NT2/D1 (cell line): ENCODE data around the gene IER5L.

Experiments used
- DNase-seq: peaks from one replicate; pipeline ENCODE4 v3.0.0-alpha.2; 2011; ENCODE audit warnings: low read depth, low spot score
- H3K27me3 ChIP-seq: 2 replicates; pipeline ENCODE4 v1.6.0; 2011; ENCODE audit warnings: mild to moderate bottlenecking; ENCODE audit not compliant: insufficient read length, insufficient read depth
- H3K36me3 ChIP-seq: 2 replicates; pipeline ENCODE4 v1.6.1; 2011; ENCODE audit warnings: mild to moderate bottlenecking, low read length, mixed read lengths; ENCODE audit not compliant: insufficient read depth, insufficient read length
- H3K4me1 ChIP-seq: 2 replicates; pipeline ENCODE4 v1.5.1; 2011; ENCODE audit not compliant: insufficient read depth, insufficient read length
- H3K4me3 ChIP-seq: 2 replicates; pipeline ENCODE4 v1.5.1; 2011; ENCODE audit warnings: low read depth; ENCODE audit not compliant: insufficient read length
- H3K9ac ChIP-seq: 2 replicates; pipeline ENCODE4 v1.6.0; 2011; ENCODE audit warnings: low read depth; ENCODE audit not compliant: insufficient read length
- H3K9me3 ChIP-seq: 2 replicates; pipeline ENCODE4 v1.5.1; 2011; ENCODE audit warnings: mild to moderate bottlenecking, low read length; ENCODE audit not compliant: insufficient read depth
- SUZ12 ChIP-seq: IDR thresholded peaks from 2 replicates; pipeline ENCODE4 v1.6.1; 2011; ENCODE audit not compliant: insufficient read length, insufficient read depth; ENCODE audit errors: extremely low read depth
- YY1 ChIP-seq: IDR thresholded peaks from 2 replicates; pipeline ENCODE4 v1.6.1; 2011; ENCODE audit not compliant: insufficient read length, insufficient read depth
- ZNF274 ChIP-seq: IDR thresholded peaks from 2 replicates; pipeline ENCODE4 v1.6.1; 2011; ENCODE audit warnings: mild to moderate bottlenecking, low read depth, low read length

Gene IER5L

DNA sequence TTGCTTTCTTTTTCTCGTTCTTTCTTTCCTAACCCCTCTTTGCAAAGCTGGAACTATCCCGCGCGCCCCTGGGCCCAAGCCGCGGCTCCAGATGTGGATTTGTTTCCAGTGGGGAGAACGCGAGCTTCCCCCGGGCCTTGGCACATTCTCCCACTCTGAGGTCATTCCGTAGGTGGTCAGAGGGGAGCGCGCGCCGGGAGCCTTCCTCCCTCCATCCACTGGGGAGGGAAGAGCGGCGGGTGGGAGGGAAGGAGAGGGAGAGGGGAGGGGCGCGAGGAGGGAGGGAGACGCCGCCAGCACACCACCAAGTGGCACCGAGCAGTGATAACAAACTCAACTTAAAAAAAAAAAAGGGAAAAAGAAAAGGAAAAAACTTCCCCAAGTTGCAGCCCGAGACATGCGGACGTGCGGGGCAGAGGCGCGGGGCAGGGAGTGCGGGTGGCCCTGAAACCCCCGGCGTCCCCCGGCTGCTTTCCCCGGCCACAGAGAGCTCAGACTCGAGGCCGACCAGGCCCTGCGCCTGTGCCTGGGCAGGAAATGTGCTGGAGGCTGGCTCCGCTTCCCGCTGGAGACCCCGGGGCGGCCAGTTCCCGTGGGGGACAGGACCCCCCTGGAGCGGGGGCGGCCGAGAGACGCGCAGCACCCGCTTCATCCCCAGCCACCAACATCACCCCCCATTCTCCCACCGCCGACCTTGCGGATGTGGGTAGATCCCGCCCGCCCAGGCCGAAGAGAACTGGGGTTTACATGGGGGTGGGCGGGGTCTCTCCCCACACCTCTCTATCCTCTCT lies 3.1 kb downstream of the IER5L start:
- Histone ChIP-seq H3K4me3 (peak overlapping the region; percentile 42), H3K27me3 (peaks cover 32% of the 10 kb centered on the region), H3K36me3 (peaks cover 6% of the 10 kb centered on the region), H3K9ac (peak overlapping the region; percentile 94), H3K9me3 (no peaks in the 10 kb centered on the region), H3K4me1 (peaks cover 28% of the 10 kb centered on the region)
- no peak for TF ChIP-seq YY1
- TF ChIP-seq ZNF274: no peak
- no peak for TF ChIP-seq SUZ12
- DNase-seq: no peak

DNA sequence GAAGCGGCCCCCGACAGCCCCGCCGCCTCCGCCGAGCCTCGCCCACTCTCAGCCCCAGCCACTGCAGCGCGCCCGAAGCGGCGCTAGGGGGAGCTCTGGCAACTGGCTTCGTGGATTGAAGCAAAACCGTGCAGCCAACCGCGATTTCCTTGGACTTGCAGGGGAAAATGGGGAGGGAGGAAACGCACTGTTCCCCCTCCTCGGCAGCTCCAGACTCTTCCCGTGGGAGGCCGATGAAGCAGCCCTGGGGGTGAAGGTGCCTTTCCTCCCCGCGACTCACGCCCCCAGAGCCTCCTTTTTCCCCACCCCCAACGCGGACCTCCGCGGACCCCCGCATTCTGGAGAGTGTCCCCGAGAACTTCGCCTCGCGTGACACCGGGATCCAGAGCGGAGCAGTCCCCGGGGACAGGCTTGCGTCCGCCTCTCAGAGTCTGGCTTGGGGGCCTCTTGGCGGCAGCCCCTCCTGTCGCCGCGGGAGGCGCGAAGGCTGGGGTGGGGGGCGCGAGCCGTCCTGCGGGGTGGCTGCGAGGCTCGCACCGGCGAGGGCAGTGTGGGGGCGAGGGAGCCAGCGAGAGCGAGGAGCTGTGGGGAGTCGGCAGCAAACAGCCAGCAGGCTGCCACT lies 3.8 kb downstream of the IER5L start:
- Histone ChIP-seq H3K9ac (peak overlapping the region; percentile 94), H3K4me1 (peaks cover 22% of the 10 kb centered on the region), H3K27me3 (peaks cover 25% of the 10 kb centered on the region), H3K9me3 (no peaks in the 10 kb centered on the region), H3K4me3 (peak overlapping the region; percentile 42), H3K36me3 (peaks cover 6% of the 10 kb centered on the region)
- TF ChIP-seq YY1: no peak
- TF ChIP-seq ZNF274: no peak
- no peak for TF ChIP-seq SUZ12
- no peak for DNase-seq

DNA sequence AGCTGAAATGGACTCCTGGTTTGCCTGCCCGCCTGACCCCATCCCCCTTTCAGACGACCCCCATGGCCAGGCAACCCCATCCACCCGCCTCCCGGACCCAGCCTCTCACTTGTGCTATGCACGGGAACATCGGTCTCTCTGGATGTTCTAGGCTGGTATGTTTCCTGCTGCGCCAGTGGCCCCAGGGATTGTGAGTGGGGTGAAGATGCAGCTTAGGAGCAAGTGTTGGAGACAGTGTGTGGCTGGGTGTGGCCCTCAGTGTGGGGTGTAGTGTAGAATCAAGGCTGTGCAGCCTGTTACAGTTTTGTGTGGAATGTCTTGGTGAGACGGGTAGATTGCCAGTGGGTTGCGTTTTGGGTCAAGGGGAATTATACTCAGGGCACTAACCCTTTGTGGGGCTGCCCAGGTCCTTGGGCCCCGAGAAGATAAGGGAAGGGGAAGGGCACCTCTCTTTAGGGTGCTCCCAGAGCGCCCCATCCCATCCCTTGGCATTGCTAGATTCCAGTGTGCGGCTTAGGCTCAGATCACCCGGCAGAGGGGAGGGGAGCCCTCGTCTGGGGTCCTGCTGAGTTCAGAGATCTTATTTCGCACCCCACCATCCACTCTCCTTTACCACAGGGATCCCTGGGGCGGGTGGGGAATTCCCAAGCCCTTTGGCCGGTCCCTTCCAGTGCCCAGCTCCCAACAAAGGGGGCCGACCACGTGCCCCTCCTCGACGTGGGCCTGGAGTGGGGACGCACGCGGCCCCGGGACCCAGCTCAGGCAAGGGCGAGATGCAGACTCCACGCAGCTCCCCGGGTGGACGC lies 4.6 kb downstream of the IER5L start:
- Histone ChIP-seq H3K9me3 (no peaks in the 10 kb centered on the region), H3K27me3 (peaks cover 25% of the 10 kb centered on the region), H3K36me3 (peaks cover 6% of the 10 kb centered on the region), H3K9ac (peak overlapping the region; percentile 94), H3K4me1 (peaks cover 22% of the 10 kb centered on the region), H3K4me3 (peak overlapping the region; percentile 42)
- no peak for DNase-seq
- TF ChIP-seq YY1: no peak
- TF ChIP-seq SUZ12: no peak
- TF ChIP-seq ZNF274: no peak

DNA sequence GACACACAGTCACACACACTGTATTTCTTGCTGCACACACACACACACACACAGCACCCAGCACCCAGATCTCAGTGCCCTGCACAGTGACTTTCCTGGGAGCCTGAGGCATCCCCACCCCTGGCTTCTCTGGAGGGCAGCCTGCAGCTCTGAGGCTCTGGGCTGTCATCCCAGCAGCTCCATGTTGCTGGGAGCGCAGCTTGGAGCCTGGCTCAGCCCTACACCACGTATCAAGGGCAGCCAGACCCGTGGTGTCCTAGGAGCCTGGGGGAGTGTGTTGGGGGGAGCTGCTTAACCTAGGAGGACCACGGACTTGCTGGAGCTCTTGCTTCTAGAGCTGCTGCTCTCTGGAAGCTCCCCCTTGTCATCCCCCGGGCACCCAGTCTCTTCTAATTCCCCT lies 5.2 kb downstream of the IER5L start:
- peaks cover 24% of the 10 kb centered on the region for H3K4me1 ChIP-seq
- peaks cover 25% of the 10 kb centered on the region for H3K27me3 ChIP-seq
- no peak for DNase-seq
- peak overlapping the region; percentile 94 for H3K9ac ChIP-seq
- H3K9me3 ChIP-seq: no peaks in the 10 kb centered on the region
- H3K36me3 ChIP-seq: peaks cover 6% of the 10 kb centered on the region
- no peak overlapping the region for H3K4me3 ChIP-seq
- no peak for TF ChIP-seq YY1

- Histone ChIP-seq H3K4me3 (no peak overlapping the region), H3K36me3 (peaks cover 6% of the 10 kb centered on the region), H3K9ac (peak overlapping the region; percentile 94), H3K27me3 (peaks cover 25% of the 10 kb centered on the region), H3K4me1 (peaks cover 26% of the 10 kb centered on the region), H3K9me3 (no peaks in the 10 kb centered on the region)
- TF ChIP-seq SUZ12 (no peak), ZNF274 (no peak), YY1 (no peak)
- DNase-seq: no peak
Observed at GRCh38 chr9:129171993-129172751, 5.9 kb downstream of the IER5L start.

DNA sequence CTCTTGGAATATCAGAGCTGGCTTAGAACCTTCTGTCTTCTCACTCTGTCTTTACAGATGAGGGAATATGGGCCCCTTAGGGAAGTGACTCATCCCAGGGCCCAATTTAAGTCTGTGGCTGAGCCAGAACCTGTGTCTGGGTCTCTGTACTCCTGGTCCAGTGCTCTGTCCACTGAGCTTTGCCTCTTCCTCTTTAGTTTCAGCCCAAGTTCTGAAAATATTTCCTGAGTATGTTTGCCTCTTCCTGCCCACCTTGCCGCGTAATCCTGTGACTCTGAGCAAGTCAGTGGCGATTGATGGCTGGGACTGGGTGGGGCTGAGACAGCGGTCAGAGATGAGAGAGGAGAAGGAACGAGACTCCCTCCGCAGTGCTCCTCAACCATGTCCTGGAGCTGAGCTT lies 7.8 kb downstream of the IER5L start:
- Histone ChIP-seq H3K27me3 (peaks cover 22% of the 10 kb centered on the region), H3K4me3 (no peak overlapping the region), H3K4me1 (peaks cover 30% of the 10 kb centered on the region), H3K9me3 (no peaks in the 10 kb centered on the region), H3K9ac (no peak overlapping the region), H3K36me3 (no peaks in the 10 kb centered on the region)
- no peak for DNase-seq
- no peak for TF ChIP-seq ZNF274
- no peak for TF ChIP-seq YY1
- TF ChIP-seq SUZ12: no peak
